A673 (cell line): ENCODE results near the gene ZFYVE28. TPM values are rescaled to one million over a fixed set of nuclear protein-coding genes. Genes with fewer than 3 reads are reported as not detected.

Experiments
- BruUV-seq: library from RNA; stranded (reverse); fragments of 400-500 nt; replicated peaks from 2 replicates; lab custom pipeline; 2021; lab: Mats Ljungman, UMichigan
- CTCF ChIA-PET: fragments of 300-600 bp; sonication (Branson Sonifier 250); formaldehyde crosslinking; loops from one replicate; lab custom pipeline; 2022; ENCODE audit warnings: antibody characterized with exemption; lab: Charles Lee
- POLR2A ChIA-PET: fragments of 300-600 bp; sonication (Branson Sonifier 250); formaldehyde crosslinking; loops from one replicate; lab custom pipeline; 2022; ENCODE audit warnings: antibody characterized with exemption; ENCODE audit not compliant: low non-redundant PET; lab: Charles Lee
- DNase-seq: peaks from one replicate; pipeline ENCODE4 v3.0.0-alpha.2; 2015; ENCODE audit warnings: low spot score
- H3K27ac ChIP-seq: fragments of 200-600 bp; sonication (generic); 2 replicates; pipeline ENCODE4 v1.5.1; 2016; ENCODE audit warnings: mixed run types, low read depth, mild to moderate bottlenecking, mixed read lengths, antibody characterized with exemption, low read length; ENCODE audit not compliant: poor library complexity, severe bottlenecking
- H3K27me3 ChIP-seq: fragments of 200-600 bp; sonication (generic); replicated peaks from 2 replicates; pipeline ENCODE4 v1.6.1; 2017; ENCODE audit warnings: mixed run types, low read depth, mild to moderate bottlenecking, mixed read lengths, antibody characterized with exemption, low read length; ENCODE audit not compliant: insufficient read depth, poor library complexity
- H3K36me3 ChIP-seq: fragments of 200-600 bp; sonication (generic); 2 replicates; pipeline ENCODE4 v1.6.1; 2016; ENCODE audit warnings: mixed run types, mild to moderate bottlenecking, mixed read lengths, antibody characterized with exemption, low read length; ENCODE audit not compliant: insufficient read depth, poor library complexity, severe bottlenecking
- H3K4me1 ChIP-seq: fragments of 200-600 bp; sonication (generic); 2 replicates; pipeline ENCODE4 v1.6.1; 2017; ENCODE audit warnings: mixed run types, mild to moderate bottlenecking, mixed read lengths, antibody characterized with exemption, low read length; ENCODE audit not compliant: insufficient read depth, poor library complexity, severe bottlenecking
- H3K4me3 ChIP-seq: fragments of 200-600 bp; sonication (generic); 2 replicates; pipeline ENCODE4 v1.5.1; 2016; ENCODE audit warnings: low read depth, mixed run types, mild to moderate bottlenecking, mixed read lengths, low read length; ENCODE audit not compliant: poor library complexity, severe bottlenecking
- H3K9me3 ChIP-seq: fragments of 200-600 bp; sonication (generic); 2 replicates; pipeline ENCODE4 v1.6.1; 2016; ENCODE audit warnings: mixed run types, low read depth, mild to moderate bottlenecking, mixed read lengths, antibody characterized with exemption, low read length; ENCODE audit not compliant: poor library complexity, severe bottlenecking
- CTCF ChIP-seq: fragments of 300-800, 200-600 bp; sonication (generic); conservative IDR thresholded peaks from 2 replicates; pipeline ENCODE4 v1.5.1; 2017; ENCODE audit warnings: low read depth, mild to moderate bottlenecking, antibody characterized with exemption, low read length, moderate library complexity, mixed read lengths
- EZH2 ChIP-seq: fragments of 200-600 bp; sonication (generic); IDR thresholded peaks from 2 replicates; pipeline ENCODE4 v1.6.1; 2017; ENCODE audit warnings: borderline replicate concordance, low read depth, mild to moderate bottlenecking, mixed read lengths, antibody characterized with exemption, low read length; ENCODE audit not compliant: poor library complexity, severe bottlenecking
- intact Hi-C: fragments of 100-400 bp; cut with micrococcal nuclease; formaldehyde crosslinking; loops from one replicate; pipeline ENCODE4 v1.10.0; 2022; ENCODE audit not compliant: unreplicated experiment
- total RNA-seq: library from RNA; stranded (reverse); gene quantifications from 2 replicates; pipeline ENCODE4 v1.2.3, GENCODE V29; 2021

Gene ZFYVE28
- total RNA-seq, 1 experiment from 2014 or later: 8.6 TPM

- no peak for DNase-seq
- no TSS peak for BruUV-seq
- Histone ChIP-seq H3K27me3 (no peaks in the 10 kb centered on the region), H3K9me3 (no peaks in the 10 kb centered on the region), H3K27ac (no peak overlapping the region), H3K4me1 (peaks cover 20% of the 10 kb centered on the region), H3K36me3 (no peaks in the 10 kb centered on the region), H3K4me3 (no peak overlapping the region)
- CTCF ChIA-PET: no interaction called here
- no peak for TF ChIP-seq CTCF
- TF ChIP-seq EZH2: no peak
- intact Hi-C loops: loop anchor here (10.0 kb wide), 1 partner anchor 155 kb away; the partner anchor contains the start of genes CFAP99 and ZFYVE28
- POLR2A ChIA-PET: no interaction called here
These were observed 158.7 kb downstream of the ZFYVE28 start for GRCh38 chr4:2259541-2260343.

GRCh38 chr4:2259036-2259540 lies 159.4 kb downstream of the ZFYVE28 start:
- ChIA-PET POLR2A (no interaction called here), CTCF (no interaction called here)

More at GRCh38 chr4:2259036-2259540, 159.4 kb downstream of the ZFYVE28 start:
- BruUV-seq: no TSS peak
- DNase-seq: no peak
- no peak for TF ChIP-seq EZH2
- TF ChIP-seq CTCF: no peak
- Histone ChIP-seq H3K27me3 (no peaks in the 10 kb centered on the region), H3K4me3 (no peak overlapping the region), H3K9me3 (no peaks in the 10 kb centered on the region), H3K4me1 (peaks cover 20% of the 10 kb centered on the region), H3K36me3 (no peaks in the 10 kb centered on the region), H3K27ac (no peak overlapping the region)
- intact Hi-C loops: no loop called here
